ENCODE measurements around the gene AFF2.

Gene AFF2

GRCh38 chrX:149036086-149036485 is 535.7 kb downstream of the AFF2 start:
- DNase-seq: no peak

DNA sequence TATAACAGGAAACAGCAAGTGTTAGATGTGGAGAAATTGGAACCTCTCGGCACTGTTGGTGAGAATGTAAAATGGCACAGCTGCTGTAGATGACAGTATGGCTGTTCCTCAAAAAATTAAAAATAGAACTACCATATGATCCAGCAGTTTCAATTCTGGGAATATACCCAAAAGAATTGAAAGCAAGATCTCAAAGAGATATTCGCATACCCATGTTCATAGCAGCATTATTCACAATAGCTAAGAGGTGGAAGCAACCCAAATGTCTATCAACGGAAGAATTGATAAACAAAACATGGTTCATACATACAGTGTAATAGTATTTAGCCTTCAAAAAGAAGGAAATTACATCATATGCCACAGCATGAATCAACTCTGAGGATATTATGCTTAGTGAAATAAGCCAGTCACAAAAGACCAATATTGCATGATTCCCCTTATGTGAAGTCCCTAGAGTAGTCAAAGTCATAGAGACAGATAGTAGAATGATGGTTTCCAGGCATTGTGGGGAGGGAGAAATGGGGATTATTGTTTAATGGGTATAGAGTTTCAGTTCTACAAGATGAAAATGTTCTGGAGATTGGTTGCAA is 537.0 kb downstream of the AFF2 start:
- no peak for DNase-seq

GRCh38 chrX:149039057-149039456 is 538.6 kb downstream of the AFF2 start:
- DNase-seq: no peak

DNA sequence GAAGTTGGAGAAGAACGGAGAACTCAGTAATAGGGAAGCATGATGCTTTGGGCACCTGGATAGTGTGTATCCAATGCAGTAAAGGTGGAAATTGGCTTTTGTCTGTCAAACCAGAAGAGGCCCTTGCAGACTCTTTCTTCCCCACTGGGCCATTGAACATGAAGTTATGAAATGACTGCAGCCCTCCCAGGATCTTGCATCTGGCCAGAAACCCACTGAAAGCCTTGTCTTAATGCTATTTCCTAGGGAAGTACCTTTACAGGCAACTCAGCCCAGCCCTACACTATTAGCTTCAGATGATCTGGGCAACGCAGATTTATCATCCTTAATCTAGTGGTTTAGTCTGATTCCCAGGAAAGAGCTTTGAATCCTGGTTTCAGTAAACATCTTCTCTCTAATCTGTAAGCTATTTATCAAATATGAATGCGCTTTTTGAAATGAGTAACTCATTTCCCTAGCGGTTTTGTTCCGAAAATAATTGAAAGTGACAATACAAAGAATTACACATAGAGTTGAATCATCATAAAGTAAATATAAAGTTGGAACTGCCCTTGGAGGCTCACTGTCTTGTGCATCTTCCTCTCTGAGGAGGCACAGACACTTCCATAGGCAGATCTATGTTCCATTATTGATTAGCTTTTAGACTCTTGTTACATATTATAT is 540.6 kb downstream of the AFF2 start:
- no peak for DNase-seq

DNA sequence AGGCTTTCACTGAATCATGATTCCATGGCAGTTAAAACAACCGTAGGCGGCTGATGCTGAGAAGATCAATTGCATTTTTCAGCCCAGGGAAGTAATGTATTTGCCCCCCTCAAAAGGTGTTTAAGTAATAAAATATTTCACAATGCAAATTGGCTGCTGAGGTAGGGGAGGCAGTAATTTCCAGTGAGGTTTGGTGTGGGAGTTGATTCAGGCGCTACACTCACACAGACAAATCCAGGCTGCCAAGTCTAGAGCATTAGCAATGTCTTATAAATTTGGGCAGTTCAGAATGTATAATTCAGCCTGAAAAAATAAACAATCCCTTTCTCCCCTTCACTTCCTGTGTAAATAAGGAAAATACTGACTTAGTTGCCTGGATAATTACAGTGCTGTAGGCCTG is 543.0 kb downstream of the AFF2 start:
- no peak for DNase-seq

DNA sequence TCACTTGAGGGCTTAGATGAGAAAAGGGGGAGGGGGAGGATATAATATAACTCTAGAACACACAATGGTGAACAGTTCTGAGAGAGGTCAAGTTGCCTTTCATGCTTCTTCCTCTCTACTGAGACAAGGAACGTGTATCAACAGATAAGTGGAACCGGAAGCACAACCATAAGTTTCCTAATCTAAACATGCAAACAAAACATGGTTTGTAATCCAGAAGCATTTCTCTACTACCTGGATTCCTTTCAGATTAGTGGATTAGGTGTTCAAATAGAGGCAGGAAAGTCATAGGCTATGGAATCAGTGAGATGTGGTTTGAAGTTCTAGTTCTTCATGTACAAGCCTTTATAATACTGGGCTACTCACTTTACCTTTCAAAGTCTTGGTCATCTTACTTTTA is 544.1 kb downstream of the AFF2 start:
- DNase-seq: no peak

- DNase-seq: no peak
These were observed 545.3 kb downstream of the AFF2 start for GRCh38 chrX:149045645-149046210.
